Inferior parietal cortex (tissue), 1 donor: ENCODE data around the gene SUSD2.
"Not testable (repeated sequence)": the region's sequence is repeated elsewhere in the genome, so short reads cannot be mapped to it uniquely, and the experiment has no call there.

Experiments used
- DNase-seq: peaks from one replicate; pipeline ENCODE4 v3.0.0-alpha.2; 2016; ENCODE audit errors: extremely low spot score

The SUSD2 gene

GRCh38 chr22:24214467-24215285 lies 33.4 kb downstream of the SUSD2 start:
- DNase-seq = no peak

GRCh38 chr22:24216541-24217209 lies 35.4 kb downstream of the SUSD2 start:
- no peak for DNase-seq

- no peak for DNase-seq
These were observed 36.1 kb downstream of the SUSD2 start for GRCh38 chr22:24217384-24217783.

- DNase-seq = no peak
These were observed 38.5 kb downstream of the SUSD2 start for GRCh38 chr22:24219750-24220149.

GRCh38 chr22:24224468-24224867 lies 43.2 kb downstream of the SUSD2 start:
- DNase-seq = no peak

- no peak for DNase-seq
These were observed 43.8 kb downstream of the SUSD2 start for GRCh38 chr22:24225044-24225601.

- no peak for DNase-seq
These were observed 44.7 kb downstream of the SUSD2 start for GRCh38 chr22:24225951-24226350.

- no peak for DNase-seq
These were observed 49.8 kb downstream of the SUSD2 start for GRCh38 chr22:24230911-24231656.

- no peak for DNase-seq
These were observed 50.4 kb downstream of the SUSD2 start for GRCh38 chr22:24231706-24232105.

- no peak for DNase-seq
These were observed 50.8 kb downstream of the SUSD2 start for GRCh38 chr22:24232124-24232523.

GRCh38 chr22:24232725-24233124 lies 51.4 kb downstream of the SUSD2 start:
- no peak for DNase-seq

- no peak for DNase-seq
These were observed 51.9 kb downstream of the SUSD2 start for GRCh38 chr22:24233235-24233634.

- DNase-seq = no peak
These were observed 52.5 kb downstream of the SUSD2 start for GRCh38 chr22:24233816-24234215.

- no peak for DNase-seq
These were observed 54.0 kb downstream of the SUSD2 start for GRCh38 chr22:24235315-24235714.

- no peak for DNase-seq
These were observed 55.4 kb downstream of the SUSD2 start for GRCh38 chr22:24236656-24237055.

GRCh38 chr22:24238101-24238694 lies 56.9 kb downstream of the SUSD2 start:
- DNase-seq = not testable (repeated sequence)
